H9 (cell line): Measurements from ENCODE around the gene PDLIM3. TPM values are rescaled to one million over a fixed set of nuclear protein-coding genes. Genes with fewer than 3 reads are reported as not detected.

Source experiments
- DNase-seq: peaks from one replicate; pipeline ENCODE4 v3.0.0-alpha.2; 2017
- H2AFZ ChIP-seq: one replicate; pipeline ENCODE4 v1.6.1; 2013; ENCODE audit warnings: mild to moderate bottlenecking, low read length, control low read depth, moderate library complexity
- H2AK5ac ChIP-seq: 2 replicates; pipeline ENCODE4 v1.6.1; 2013; ENCODE audit warnings: low read length, control low read depth, mixed read lengths; ENCODE audit not compliant: insufficient read length
- H2BK120ac ChIP-seq: one replicate; pipeline ENCODE4 v1.6.1; 2013; ENCODE audit warnings: low read depth, mild to moderate bottlenecking, low read length, control low read depth, inconsistent platforms; ENCODE audit not compliant: poor library complexity, severe bottlenecking
- H2BK12ac ChIP-seq: 2 replicates; pipeline ENCODE4 v1.6.1; 2013; ENCODE audit warnings: low read length, control low read depth, mixed read lengths, low read depth; ENCODE audit not compliant: insufficient read length
- H2BK15ac ChIP-seq: 2 replicates; pipeline ENCODE4 v1.6.1; 2013; ENCODE audit warnings: low read depth, low read length, control low read depth
- H2BK20ac ChIP-seq: one replicate; pipeline ENCODE4 v1.6.1; 2013; ENCODE audit warnings: low read depth, mild to moderate bottlenecking, low read length, control low read depth, inconsistent platforms; ENCODE audit not compliant: poor library complexity, severe bottlenecking
- H2BK5ac ChIP-seq: 2 replicates; pipeline ENCODE4 v1.6.1; 2013; ENCODE audit warnings: low read length, control low read depth, mixed read lengths; ENCODE audit not compliant: insufficient read length
- H3K14ac ChIP-seq: 2 replicates; pipeline ENCODE4 v1.6.1; 2013; ENCODE audit warnings: low read length, control low read depth; ENCODE audit not compliant: insufficient read depth
- H3K18ac ChIP-seq: 2 replicates; pipeline ENCODE4 v1.6.1; 2013; ENCODE audit warnings: low read depth, mild to moderate bottlenecking, mixed read lengths, low read length, control low read depth; ENCODE audit not compliant: insufficient read length
- H3K23ac ChIP-seq: 2 replicates; pipeline ENCODE4 v1.6.1; 2013; ENCODE audit warnings: low read length, control low read depth, mixed read lengths, low read depth; ENCODE audit not compliant: insufficient read length
- H3K23me2 ChIP-seq: 2 replicates; pipeline ENCODE4 v1.6.1; 2013; ENCODE audit warnings: low read depth, mild to moderate bottlenecking, mixed read lengths, low read length, control low read depth; ENCODE audit not compliant: insufficient read length, poor library complexity, severe bottlenecking
- H3K27ac ChIP-seq: 2 replicates; pipeline ENCODE4 v1.5.1; 2013; ENCODE audit warnings: low read length, control low read depth, mixed read lengths, low read depth; ENCODE audit not compliant: insufficient read length
- H3K27me3 ChIP-seq: 2 replicates; pipeline ENCODE4 v1.6.1; 2013; ENCODE audit warnings: low read length, control low read depth, inconsistent platforms; ENCODE audit not compliant: insufficient read depth
- H3K4ac ChIP-seq: 2 replicates; pipeline ENCODE4 v1.6.1; 2013; ENCODE audit warnings: low read depth, mild to moderate bottlenecking, control low read depth, inconsistent platforms, low read length, moderate library complexity
- H3K4me1 ChIP-seq: 2 replicates; pipeline ENCODE4 v1.6.1; 2013; ENCODE audit warnings: low read length, control low read depth, inconsistent platforms; ENCODE audit not compliant: insufficient read depth
- H3K4me2 ChIP-seq: 2 replicates; pipeline ENCODE4 v1.6.1; 2013; ENCODE audit warnings: low read length, control low read depth, mixed read lengths; ENCODE audit not compliant: insufficient read length, insufficient read depth
- H3K56ac ChIP-seq: 2 replicates; pipeline ENCODE4 v1.6.1; 2013; ENCODE audit warnings: low read depth, mild to moderate bottlenecking, mixed read lengths, low read length, control low read depth; ENCODE audit not compliant: insufficient read length
- H3K79me1 ChIP-seq: 2 replicates; pipeline ENCODE4 v1.6.1; 2013; ENCODE audit warnings: low read depth, mild to moderate bottlenecking, moderate library complexity, low read length, control low read depth, inconsistent platforms; ENCODE audit not compliant: insufficient read depth, poor library complexity, severe bottlenecking
- H3K79me2 ChIP-seq: 2 replicates; pipeline ENCODE4 v1.6.1; 2013; ENCODE audit warnings: low read length, control low read depth, inconsistent platforms; ENCODE audit not compliant: insufficient read depth
- H3K9ac ChIP-seq: 2 replicates; pipeline ENCODE4 v1.6.1; 2013; ENCODE audit warnings: low read length, control low read depth, mixed read lengths; ENCODE audit not compliant: insufficient read length; ENCODE audit errors: extremely low read depth
- H3K9me3 ChIP-seq: one replicate; pipeline ENCODE4 v1.6.1; 2013; ENCODE audit warnings: low read depth, low read length, inconsistent platforms; ENCODE audit not compliant: control insufficient read depth
- H3T11ph ChIP-seq: one replicate; pipeline ENCODE4 v1.6.1; 2013; ENCODE audit warnings: mild to moderate bottlenecking, low read length, control low read depth, inconsistent platforms
- H4K20me1 ChIP-seq: one replicate; pipeline ENCODE4 v1.6.1; 2013; ENCODE audit not compliant: control insufficient read depth, insufficient read length, insufficient read depth
- H4K5ac ChIP-seq: 2 replicates; pipeline ENCODE4 v1.6.1; 2013; ENCODE audit warnings: low read depth, mild to moderate bottlenecking, mixed read lengths, low read length, control low read depth; ENCODE audit not compliant: insufficient read length
- H4K8ac ChIP-seq: replicated peaks from 2 replicates; pipeline ENCODE4 v1.6.1; 2013; ENCODE audit warnings: low read length, control low read depth, mixed read lengths, low read depth; ENCODE audit not compliant: insufficient read length
- H4K91ac ChIP-seq: 2 replicates; pipeline ENCODE4 v1.6.1; 2013; ENCODE audit warnings: low read depth, mild to moderate bottlenecking, moderate library complexity, mixed read lengths, low read length, control low read depth; ENCODE audit not compliant: insufficient read length
- H3K27ac Mint-ChIP-seq, 3 experiments: 2 replicates in 2 of 3; 3 replicates in 1 of 3; pipeline ENCODE4 v1.8.0; 2020 to 2021; ENCODE audit warnings: mixed read lengths in 3 of 3, mild to moderate bottlenecking in 1 of 3, moderate library complexity in 1 of 3
- H3K27me3 Mint-ChIP-seq: 2 replicates; pipeline ENCODE4 v1.8.0; 2021; ENCODE audit warnings: low read depth, mild to moderate bottlenecking, moderate library complexity, mixed read lengths
- H3K36me3 Mint-ChIP-seq, 3 experiments: 2 replicates in 2 of 3; 3 replicates in 1 of 3; pipeline ENCODE4 v1.8.0; 2020 to 2021; ENCODE audit warnings: low read depth in 3 of 3, mixed read lengths in 3 of 3; ENCODE audit not compliant: insufficient read depth in 1 of 3
- H3K4me1 Mint-ChIP-seq, 2 experiments: 2 replicates each; pipeline ENCODE4 v1.8.0; 2020; ENCODE audit warnings: mixed read lengths in 2 of 2
- H3K4me3 Mint-ChIP-seq, 2 experiments: 2 replicates in 1 of 2; 3 replicates in 1 of 2; pipeline ENCODE4 v1.8.0; 2020 to 2021; ENCODE audit warnings: mild to moderate bottlenecking in 2 of 2, mixed read lengths in 2 of 2, moderate library complexity in 1 of 2
- H3K9me3 Mint-ChIP-seq, 2 experiments: 2 replicates in 1 of 2; 3 replicates in 1 of 2; pipeline ENCODE4 v1.8.0; 2020; ENCODE audit warnings: mild to moderate bottlenecking in 2 of 2, mixed read lengths in 2 of 2, moderate library complexity in 1 of 2
- WGBS: extraction: QIAGEN DNeasy Blood & Tissue Kit; methylation state at CpG from one replicate; pipeline ENCODE4 v1.1.7; 2013; ENCODE audit warnings: missing lambda C conversion rate, low lambda C conversion rate, mixed read lengths; ENCODE audit not compliant: insufficient read length; ENCODE audit errors: extremely low coverage; 5-methylcytosine and 5-hydroxymethylcytosine counted together
- total RNA-seq: library from RNA; stranded (reverse); gene quantifications from 2 replicates; pipeline ENCODE4 v1.2.1, GENCODE V29; 2021
- TF ChIP-seq, protein P1 (sequence below): fragments of 200-600 bp; sonication (generic); conservative IDR thresholded peaks from 3 replicates; pipeline ENCODE4 v1.8.0; 2021; ENCODE audit warnings: antibody characterized with exemption, mild to moderate bottlenecking

Gene PDLIM3
- total RNA-seq, 1 experiment from 2014 or later, result 12.0 TPM

DNA sequence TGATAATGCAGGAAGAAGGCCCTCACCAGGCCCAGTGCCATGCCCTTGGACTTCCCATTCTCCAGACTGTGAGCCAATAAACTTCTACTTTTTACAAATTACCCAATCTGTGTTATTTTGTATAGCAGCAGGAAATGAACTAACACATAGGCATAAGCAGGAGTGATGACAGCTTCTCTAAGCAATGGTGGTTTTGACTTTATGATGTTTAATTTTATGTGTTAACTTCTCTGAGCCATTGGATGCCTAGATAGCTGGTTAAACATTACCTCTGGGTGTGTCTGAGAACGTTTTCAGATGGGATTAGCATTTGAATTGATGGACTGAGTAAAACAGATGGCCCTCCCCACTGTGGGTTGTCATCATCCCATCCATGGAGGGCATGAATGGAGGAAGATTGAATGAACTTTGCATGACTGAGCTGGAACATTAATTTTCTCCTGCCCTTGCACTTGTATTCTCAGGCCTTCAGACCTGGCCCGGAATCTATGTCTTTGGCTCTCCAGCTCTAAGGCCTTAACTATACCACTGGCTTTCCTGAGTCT, 13.9 kb upstream of the PDLIM3 start:
- no peaks in the 10 kb centered on the region; the same call in 1 of the 2 replicates for H3K4me1 ChIP-seq
- Mint-ChIP-seq H3K27me3 (no peaks in the 10 kb centered on the region), H3K4me3 (no peak overlapping the region), H3K4me1 (peaks cover 0 to 2% of the 10 kb centered on the region in 2 experiments; a peak in 2 of 4 replicates), H3K9me3 (peaks cover 0 to 3% of the 10 kb centered on the region in 2 experiments; a peak in 1 of 5 replicates), H3K36me3 (no peaks in the 10 kb centered on the region; a peak in 2 of 7 replicates), H3K27ac (no peak overlapping the region)
- no peak overlapping the region for H3K4ac ChIP-seq
- H3K56ac ChIP-seq, result no peak overlapping the region
- H4K91ac ChIP-seq, result no peak overlapping the region
- no peak overlapping the region for H2BK20ac ChIP-seq
- no peak overlapping the region for H2BK120ac ChIP-seq
- H3K14ac ChIP-seq, result no peak overlapping the region
- no peaks in the 10 kb centered on the region for H3K27me3 ChIP-seq
- no peak overlapping the region for H2BK15ac ChIP-seq
- no peaks in the 10 kb centered on the region for H3K79me1 ChIP-seq
- WGBS, result no CpG with 5 or more reads among the region's 2 CpGs
- TF ChIP-seq, protein P1, sequence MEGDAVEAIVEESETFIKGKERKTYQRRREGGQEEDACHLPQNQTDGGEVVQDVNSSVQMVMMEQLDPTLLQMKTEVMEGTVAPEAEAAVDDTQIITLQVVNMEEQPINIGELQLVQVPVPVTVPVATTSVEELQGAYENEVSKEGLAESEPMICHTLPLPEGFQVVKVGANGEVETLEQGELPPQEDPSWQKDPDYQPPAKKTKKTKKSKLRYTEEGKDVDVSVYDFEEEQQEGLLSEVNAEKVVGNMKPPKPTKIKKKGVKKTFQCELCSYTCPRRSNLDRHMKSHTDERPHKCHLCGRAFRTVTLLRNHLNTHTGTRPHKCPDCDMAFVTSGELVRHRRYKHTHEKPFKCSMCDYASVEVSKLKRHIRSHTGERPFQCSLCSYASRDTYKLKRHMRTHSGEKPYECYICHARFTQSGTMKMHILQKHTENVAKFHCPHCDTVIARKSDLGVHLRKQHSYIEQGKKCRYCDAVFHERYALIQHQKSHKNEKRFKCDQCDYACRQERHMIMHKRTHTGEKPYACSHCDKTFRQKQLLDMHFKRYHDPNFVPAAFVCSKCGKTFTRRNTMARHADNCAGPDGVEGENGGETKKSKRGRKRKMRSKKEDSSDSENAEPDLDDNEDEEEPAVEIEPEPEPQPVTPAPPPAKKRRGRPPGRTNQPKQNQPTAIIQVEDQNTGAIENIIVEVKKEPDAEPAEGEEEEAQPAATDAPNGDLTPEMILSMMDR, result no peak
- H2BK12ac ChIP-seq, result no peak overlapping the region
- H3K9me3 ChIP-seq, result no peaks in the 10 kb centered on the region
- H4K8ac ChIP-seq, result no peak overlapping the region
- no peak overlapping the region for H2BK5ac ChIP-seq
- no peaks in the 10 kb centered on the region for H4K20me1 ChIP-seq
- no peak overlapping the region for H3K4me2 ChIP-seq
- no peak overlapping the region for H2AK5ac ChIP-seq
- H3K27ac ChIP-seq, result no peak overlapping the region
- H3K23me2 ChIP-seq, result no peaks in the 10 kb centered on the region
- no peak for DNase-seq
- no peak overlapping the region for H3K9ac ChIP-seq
- H2AFZ ChIP-seq, result no peak overlapping the region
- no peak overlapping the region for H3K23ac ChIP-seq
- H3T11ph ChIP-seq, result no peak overlapping the region
- no peaks in the 10 kb centered on the region for H3K79me2 ChIP-seq
- H3K18ac ChIP-seq, result no peak overlapping the region
- H4K5ac ChIP-seq, result no peak overlapping the region
